PC-9 (cell line): ENCODE measurements around the gene NUP58. TPM values are rescaled to one million over a fixed set of nuclear protein-coding genes. Genes with fewer than 3 reads are reported as not detected.

Experiments used
- BruUV-seq: library from RNA; stranded (reverse); fragments of 400-500 nt; replicated peaks from 2 replicates; lab custom pipeline; 2021; lab: Mats Ljungman, UMichigan
- CTCF ChIA-PET: fragments of 300-600 bp; sonication (Branson Sonifier 250); formaldehyde crosslinking; loops from one replicate; lab custom pipeline; 2022; ENCODE audit warnings: antibody characterized with exemption; lab: Charles Lee
- POLR2A ChIA-PET: fragments of 300-600 bp; sonication (Branson Sonifier 250); formaldehyde crosslinking; loops from one replicate; lab custom pipeline; 2022; ENCODE audit warnings: antibody characterized with exemption; ENCODE audit not compliant: unreplicated experiment; lab: Charles Lee
- DNase-seq, 2 experiments: peaks; one replicate each; pipeline versions ENCODE4 v3.0.0 to v3.0.0-alpha.2; 2015 to 2022; ENCODE audit warnings: mixed read lengths in 1 of 2
- H2AFZ ChIP-seq: fragments of 200-600 bp; sonication (generic); 2 replicates; pipeline ENCODE4 v1.8.1; 2017; ENCODE audit warnings: antibody characterized with exemption
- H3F3A ChIP-seq: fragments of 200-600 bp; sonication (generic); 2 replicates; pipeline ENCODE4 v1.8.1; 2017; ENCODE audit warnings: antibody characterized with exemption, mild to moderate bottlenecking, low read depth; ENCODE audit not compliant: insufficient read depth
- H3K27ac ChIP-seq: fragments of 200-600 bp; sonication (generic); 2 replicates; pipeline ENCODE4 v1.6.1; 2016; ENCODE audit warnings: mixed run types
- H3K27me3 ChIP-seq: fragments of 200-600 bp; sonication (generic); 2 replicates; pipeline ENCODE4 v1.6.1; 2016; ENCODE audit warnings: low read depth, mixed run types; ENCODE audit not compliant: insufficient read depth
- H3K36me3 ChIP-seq: fragments of 200-600 bp; sonication (generic); 2 replicates; pipeline ENCODE4 v1.6.1; 2016; ENCODE audit warnings: low read depth, mixed run types
- H3K4me1 ChIP-seq: fragments of 200-600 bp; sonication (generic); replicated peaks from 2 replicates; pipeline ENCODE4 v1.6.1; 2016; ENCODE audit warnings: mixed run types; ENCODE audit not compliant: insufficient read depth
- H3K4me2 ChIP-seq: fragments of 200-600 bp; sonication (generic); 2 replicates; pipeline ENCODE4 v1.6.1; 2017; ENCODE audit warnings: mixed run types
- H3K4me3 ChIP-seq: fragments of 200-600 bp; sonication (generic); 2 replicates; pipeline ENCODE4 v1.6.1; 2016; ENCODE audit warnings: mixed run types
- H3K79me2 ChIP-seq: fragments of 200-600 bp; sonication (generic); 2 replicates; pipeline ENCODE4 v1.6.1; 2017; ENCODE audit warnings: low read depth, mixed run types
- H3K9me2 ChIP-seq: fragments of 200-600 bp; sonication (generic); 2 replicates; pipeline ENCODE4 v1.8.1; 2017; ENCODE audit warnings: mild to moderate bottlenecking; ENCODE audit not compliant: insufficient read depth
- H3K9me3 ChIP-seq: fragments of 200-600 bp; sonication (generic); 2 replicates; pipeline ENCODE4 v1.8.1; 2016; ENCODE audit warnings: low read depth; ENCODE audit not compliant: insufficient read depth
- H4K20me1 ChIP-seq: fragments of 200-600 bp; sonication (generic); 2 replicates; pipeline ENCODE4 v1.8.1; 2017; ENCODE audit not compliant: insufficient read depth
- EZH2 ChIP-seq: fragments of 200-600 bp; sonication (generic); IDR thresholded peaks from 2 replicates; pipeline ENCODE4 v1.8.0; 2017; ENCODE audit warnings: antibody characterized with exemption, low read depth
- intact Hi-C: fragments of 100-400 bp; cut with micrococcal nuclease; formaldehyde crosslinking; loops from one replicate; pipeline ENCODE4 v1.10.0; 2022; ENCODE audit not compliant: unreplicated experiment
- total RNA-seq: library from RNA; stranded (reverse); gene quantifications from 2 replicates; pipeline ENCODE4 v1.2.3, GENCODE V29; 2021
- TF ChIP-seq, protein P1 (sequence below): fragments of 200-600 bp; sonication (generic); conservative IDR thresholded peaks from 2 replicates; pipeline ENCODE4 v1.6.1; 2017; ENCODE audit warnings: mixed run types, antibody characterized with exemption, mild to moderate bottlenecking, moderate library complexity

The NUP58 gene
- total RNA-seq, 1 experiment from 2014 or later = 55.1 TPM

DNA sequence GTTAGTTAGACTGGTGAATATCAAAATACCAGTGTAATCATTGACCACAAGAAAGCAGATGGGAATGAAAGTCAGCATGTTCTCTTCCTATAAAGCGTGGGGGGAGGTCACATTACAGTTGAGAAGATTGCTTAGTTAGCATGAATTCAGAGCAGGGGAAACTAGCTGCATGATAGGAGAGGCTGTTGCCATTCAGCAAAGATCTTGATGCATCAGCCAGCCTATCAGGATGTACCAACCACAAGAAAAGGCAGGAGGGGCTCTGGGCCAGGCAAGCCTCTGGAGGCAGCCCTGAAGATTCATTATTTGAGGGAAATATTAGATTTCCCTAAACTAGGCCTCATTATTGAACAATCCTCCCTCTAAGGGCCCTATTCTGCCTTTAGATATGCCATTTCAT, 9.1 kb upstream of the NUP58 start:
- TF ChIP-seq, protein P1, sequence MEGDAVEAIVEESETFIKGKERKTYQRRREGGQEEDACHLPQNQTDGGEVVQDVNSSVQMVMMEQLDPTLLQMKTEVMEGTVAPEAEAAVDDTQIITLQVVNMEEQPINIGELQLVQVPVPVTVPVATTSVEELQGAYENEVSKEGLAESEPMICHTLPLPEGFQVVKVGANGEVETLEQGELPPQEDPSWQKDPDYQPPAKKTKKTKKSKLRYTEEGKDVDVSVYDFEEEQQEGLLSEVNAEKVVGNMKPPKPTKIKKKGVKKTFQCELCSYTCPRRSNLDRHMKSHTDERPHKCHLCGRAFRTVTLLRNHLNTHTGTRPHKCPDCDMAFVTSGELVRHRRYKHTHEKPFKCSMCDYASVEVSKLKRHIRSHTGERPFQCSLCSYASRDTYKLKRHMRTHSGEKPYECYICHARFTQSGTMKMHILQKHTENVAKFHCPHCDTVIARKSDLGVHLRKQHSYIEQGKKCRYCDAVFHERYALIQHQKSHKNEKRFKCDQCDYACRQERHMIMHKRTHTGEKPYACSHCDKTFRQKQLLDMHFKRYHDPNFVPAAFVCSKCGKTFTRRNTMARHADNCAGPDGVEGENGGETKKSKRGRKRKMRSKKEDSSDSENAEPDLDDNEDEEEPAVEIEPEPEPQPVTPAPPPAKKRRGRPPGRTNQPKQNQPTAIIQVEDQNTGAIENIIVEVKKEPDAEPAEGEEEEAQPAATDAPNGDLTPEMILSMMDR = no peak
- TF ChIP-seq EZH2 = no peak
- Histone ChIP-seq H3K79me2 (no peaks in the 10 kb centered on the region), H3K27me3 (peaks cover 8% of the 10 kb centered on the region; the same call in 1 of the 2 replicates), H2AFZ (peak overlapping the region; percentile 32), H3K9me3 (no peaks in the 10 kb centered on the region), H3F3A (no peaks in the 10 kb centered on the region), H3K4me3 (no peak overlapping the region), H3K27ac (no peak overlapping the region), H3K4me2 (no peak overlapping the region), H3K36me3 (no peaks in the 10 kb centered on the region), H4K20me1 (no peaks in the 10 kb centered on the region), H3K4me1 (peaks cover 5% of the 10 kb centered on the region; the same call in 1 of the 2 replicates), H3K9me2 (no peaks in the 10 kb centered on the region)
- CTCF ChIA-PET = no interaction called here
- no peak for DNase-seq
- no TSS peak for BruUV-seq
- intact Hi-C loops = no loop called here
- POLR2A ChIA-PET = no interaction called here

DNA sequence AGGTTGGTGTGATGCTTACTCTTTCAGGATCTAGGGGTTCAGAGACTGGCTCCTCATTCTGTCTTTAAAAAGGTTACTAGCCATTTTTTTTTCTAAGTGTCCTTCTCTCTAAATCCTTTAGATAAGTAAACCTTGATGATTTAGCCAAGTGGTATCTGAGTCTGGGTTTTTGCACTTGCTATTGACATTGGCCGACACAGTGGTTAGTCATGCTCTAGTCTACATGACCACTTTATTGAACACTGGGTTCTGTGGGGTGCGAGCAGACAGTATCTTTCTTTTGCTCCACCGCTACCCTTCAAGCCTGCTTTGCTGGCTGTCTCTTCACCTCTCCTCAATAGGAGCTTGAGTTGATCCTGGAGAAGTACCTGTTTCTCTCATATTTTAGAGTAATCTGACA, 6.2 kb upstream of the NUP58 start:
- DNase-seq = no peak
- TF ChIP-seq, protein P1 = no peak
- no peak for TF ChIP-seq EZH2
- Histone ChIP-seq H3F3A (no peaks in the 10 kb centered on the region), H3K4me1 (no peaks in the 10 kb centered on the region), H3K9me3 (no peaks in the 10 kb centered on the region), H3K79me2 (no peaks in the 10 kb centered on the region), H4K20me1 (no peaks in the 10 kb centered on the region), H3K27me3 (peaks cover 8% of the 10 kb centered on the region; the same call in 1 of the 2 replicates), H3K36me3 (no peaks in the 10 kb centered on the region), H2AFZ (no peak overlapping the region), H3K4me2 (no peak overlapping the region), H3K27ac (no peak overlapping the region), H3K9me2 (no peaks in the 10 kb centered on the region), H3K4me3 (no peak overlapping the region)
- intact Hi-C loops = no loop called here
- no TSS peak for BruUV-seq
- POLR2A ChIA-PET = no interaction called here
- CTCF ChIA-PET = no interaction called here

DNA sequence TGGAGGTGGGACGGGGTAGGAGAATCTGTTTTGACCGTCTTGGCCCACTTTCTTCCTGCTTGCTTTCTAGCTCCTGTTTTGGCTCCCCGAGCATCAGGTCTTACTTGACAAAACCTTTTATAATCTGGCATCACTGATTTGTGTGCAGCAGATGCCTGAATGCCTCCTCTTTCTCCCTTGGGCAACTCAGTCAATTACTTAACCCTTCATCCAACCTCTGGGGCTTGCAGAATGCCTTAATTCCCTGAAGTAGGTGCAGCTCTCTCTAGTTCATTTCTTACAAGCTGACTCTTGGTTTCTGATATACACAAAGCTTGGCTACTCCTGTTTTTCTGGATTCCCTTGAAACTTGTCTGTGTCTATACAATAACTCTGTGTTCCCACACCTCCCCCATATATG, 5.7 kb upstream of the NUP58 start:
- peaks cover 8% of the 10 kb centered on the region; the same call in 1 of the 2 replicates for H3K27me3 ChIP-seq
- H3K9me3 ChIP-seq = no peaks in the 10 kb centered on the region
- no peaks in the 10 kb centered on the region for H3K79me2 ChIP-seq
- peaks cover under 1% of the 10 kb centered on the region for H3K4me1 ChIP-seq
- H3K4me3 ChIP-seq = no peak overlapping the region
- ChIA-PET POLR2A (no interaction called here), CTCF (no interaction called here)
- TF ChIP-seq EZH2 = no peak
- TF ChIP-seq, protein P1 = no peak
- no peaks in the 10 kb centered on the region for H3K36me3 ChIP-seq
- no peaks in the 10 kb centered on the region for H4K20me1 ChIP-seq
- H3F3A ChIP-seq = no peaks in the 10 kb centered on the region
- H3K4me2 ChIP-seq = no peak overlapping the region
- BruUV-seq = no TSS peak
- H3K27ac ChIP-seq = no peak overlapping the region
- no peak for DNase-seq
- no peaks in the 10 kb centered on the region for H3K9me2 ChIP-seq
- no peak overlapping the region for H2AFZ ChIP-seq
- intact Hi-C loops = no loop called here
